HG03097 (cell line): Measurements from ENCODE around the gene LMBRD2.
"Not testable (repeated sequence)": the region's sequence is repeated elsewhere in the genome, so short reads cannot be mapped to it uniquely, and the experiment has no call there.

Experiments used
- ATAC-seq: cut with Tn5 transposase; IDR thresholded peaks from one replicate; pipeline ENCODE4 v1.9.1; 2021; ENCODE audit not compliant: unreplicated experiment, low FRiP score

The LMBRD2 gene

GRCh38 chr5:36151434-36152323 is at the start of gene LMBRD2, which contains the start of gene SKP2:
TSS of gene LMBRD2 (minus strand) at chr5:36151887. CDS start at chr5:36143349, 8,538 bp downstream.
TSS of gene SKP2 (plus strand) at chr5:36152111. CDS start at chr5:36152263, 152 bp downstream.
- ATAC-seq: peak; percentile 98

DNA sequence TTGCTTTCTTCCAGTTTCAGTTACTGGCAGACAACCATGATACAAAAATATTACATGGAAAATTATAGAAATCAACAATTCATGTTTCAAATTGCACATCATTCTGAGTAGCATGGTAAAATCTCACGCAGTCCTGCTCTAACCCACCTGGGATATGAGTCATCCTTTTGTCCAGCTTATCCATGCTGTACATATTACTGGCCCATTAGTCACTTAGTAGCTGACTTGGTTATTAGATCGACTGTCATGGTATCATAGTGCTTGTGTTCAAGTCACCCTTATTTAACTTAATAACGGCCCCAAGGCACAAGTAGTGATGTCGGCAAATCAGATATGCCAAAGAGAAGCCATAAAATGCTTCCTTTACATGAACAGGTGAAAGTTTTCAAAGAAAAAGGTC is 48.8 kb upstream of the LMBRD2 start:
- no peak for ATAC-seq

DNA sequence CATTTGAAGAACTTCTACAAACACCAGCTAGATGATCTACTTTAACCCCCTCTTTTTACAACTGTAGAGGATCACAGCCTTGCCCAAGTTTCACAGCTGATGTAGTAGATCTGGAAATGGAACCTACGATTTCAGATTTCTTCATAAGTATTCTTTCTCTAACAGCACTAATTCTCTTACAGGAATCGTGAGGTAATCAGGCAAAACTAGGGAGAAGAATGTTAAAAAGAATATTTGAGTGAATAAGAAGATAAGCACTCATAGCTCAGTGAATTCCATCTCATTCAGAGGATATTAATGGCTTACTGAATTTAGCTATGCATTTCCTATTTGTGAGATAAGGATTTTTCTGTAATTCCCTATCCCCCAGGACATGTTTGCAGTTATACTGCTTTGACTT is 47.9 kb upstream of the LMBRD2 start:
- no peak for ATAC-seq

DNA sequence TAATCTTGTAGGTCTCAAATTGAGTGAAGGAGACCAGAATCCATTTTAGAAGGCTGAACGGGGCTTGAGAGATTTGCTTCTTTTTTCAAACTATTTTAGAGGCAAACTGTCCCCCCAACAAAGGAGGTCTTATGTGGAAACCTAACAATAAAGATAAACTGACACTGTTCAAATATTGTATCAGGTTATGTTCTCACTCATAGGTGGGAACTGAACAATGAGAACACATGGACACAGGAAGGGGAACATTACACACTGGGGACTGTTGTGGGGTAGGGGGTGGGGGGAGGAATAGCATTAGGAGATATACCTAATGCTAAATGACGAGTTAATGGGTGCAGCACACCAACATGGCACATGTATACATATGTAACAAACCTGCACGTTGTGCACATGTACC is 47.1 kb upstream of the LMBRD2 start:
- not testable (repeated sequence) for ATAC-seq

DNA sequence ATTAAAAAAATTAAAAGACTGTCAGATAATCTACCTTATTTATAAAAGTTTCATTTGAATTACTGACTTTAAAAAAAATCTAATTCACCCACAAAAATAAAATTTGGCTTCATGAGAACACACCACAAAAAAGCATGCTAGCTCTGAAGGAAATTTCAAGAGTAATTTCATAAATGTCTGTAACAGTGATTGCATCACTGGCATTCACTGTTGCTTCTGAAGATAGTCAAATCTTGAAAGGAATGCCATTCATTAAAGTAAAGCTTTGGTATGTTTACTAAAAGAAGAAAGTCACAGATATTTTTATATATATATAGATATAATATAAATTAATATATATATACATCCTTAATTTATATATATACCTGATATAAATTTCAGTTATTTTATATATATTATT is 46.6 kb upstream of the LMBRD2 start:
- no peak for ATAC-seq

DNA sequence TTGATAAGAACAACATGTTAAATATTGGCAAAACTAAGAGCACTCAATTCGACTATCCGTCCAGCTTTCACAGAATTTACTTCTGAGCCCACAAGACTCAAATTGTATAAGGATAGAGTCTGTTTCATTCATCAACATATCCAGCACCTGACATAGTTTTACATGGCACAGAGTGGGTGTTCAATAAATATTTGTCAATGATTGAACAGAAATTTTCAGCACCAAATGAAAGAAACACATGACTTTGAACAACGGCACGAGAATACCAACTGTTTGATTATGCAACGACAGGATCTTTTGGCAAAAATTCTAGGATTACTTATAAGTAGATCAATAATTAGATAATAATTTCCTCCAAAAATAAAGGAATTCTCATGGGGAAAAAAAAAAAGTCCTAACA is 42.1 kb upstream of the LMBRD2 start:
- no peak for ATAC-seq

DNA sequence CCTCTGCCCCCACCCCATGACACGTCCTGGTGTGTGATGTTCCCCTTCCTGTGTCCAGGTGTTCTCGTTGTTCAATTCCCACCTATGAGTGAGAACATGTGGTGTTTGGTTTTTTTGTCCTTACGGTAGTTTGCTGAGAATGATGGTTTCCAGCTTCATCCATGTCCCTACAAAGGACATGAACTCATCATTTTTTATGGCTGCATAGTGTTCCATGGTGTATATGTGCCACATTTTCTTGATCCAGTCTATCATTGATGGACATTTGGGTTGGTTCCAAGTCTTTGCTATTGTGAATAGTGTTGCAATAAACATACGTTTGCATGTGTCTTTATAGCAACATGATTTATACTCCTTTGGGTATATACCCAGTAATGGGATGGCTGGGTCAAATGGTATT is 32.7 kb upstream of the LMBRD2 start:
- not testable (repeated sequence) for ATAC-seq

GRCh38 chr5:36181774-36182173 is 30.1 kb upstream of the LMBRD2 start:
- ATAC-seq: no peak

- no peak for ATAC-seq
Observed at GRCh38 chr5:36180556-36181350, 29.1 kb upstream of the LMBRD2 start.

- no peak for ATAC-seq
Observed at GRCh38 chr5:36179950-36180349, 28.3 kb upstream of the LMBRD2 start.

- no peak for ATAC-seq
Observed at GRCh38 chr5:36178524-36178890, 26.8 kb upstream of the LMBRD2 start.

GRCh38 chr5:36177715-36178523 is 26.2 kb upstream of the LMBRD2 start:
- ATAC-seq: no peak

DNA sequence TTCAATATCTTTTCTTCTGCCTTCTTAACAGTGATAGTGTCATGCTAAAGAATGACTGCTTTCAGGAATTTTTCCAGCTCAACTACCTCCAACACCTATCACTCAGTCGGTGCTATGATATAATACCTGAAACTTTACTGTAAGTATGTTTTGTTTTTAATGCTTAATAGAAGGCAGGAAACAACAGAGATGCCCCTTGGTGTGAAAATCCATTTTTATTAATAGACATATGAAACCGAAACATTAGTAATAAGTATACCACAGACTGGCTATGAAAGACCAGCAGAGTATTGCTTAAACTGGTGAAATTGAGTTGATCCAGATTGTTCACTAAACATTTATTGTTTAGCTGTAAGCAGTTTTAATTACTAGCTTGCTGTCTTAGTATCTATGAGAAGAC is 25.5 kb upstream of the LMBRD2 start:
- peak; percentile 95 for ATAC-seq

GRCh38 chr5:36175043-36175442 is 23.4 kb upstream of the LMBRD2 start:
- ATAC-seq: no peak

GRCh38 chr5:36174119-36174518 is 22.4 kb upstream of the LMBRD2 start:
- no peak for ATAC-seq

DNA sequence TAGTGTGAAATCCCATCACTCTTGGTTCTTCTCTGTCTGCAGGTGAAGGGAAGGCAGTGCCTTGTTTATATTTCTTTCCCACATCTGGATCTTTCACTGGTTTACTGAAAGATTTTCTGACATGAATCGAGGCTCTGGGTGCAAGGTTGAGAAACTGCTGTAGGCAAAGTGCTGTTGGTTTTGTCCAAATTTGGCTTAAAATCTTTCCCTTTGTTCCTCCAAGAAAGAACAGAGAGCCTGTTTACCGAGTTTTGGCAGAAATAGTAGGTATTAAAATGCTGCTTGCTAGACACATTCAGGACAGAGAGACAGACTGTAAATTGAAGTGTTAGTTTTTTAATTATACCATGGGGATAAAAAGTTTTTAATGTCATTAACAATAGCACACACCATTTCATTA is 21.7 kb upstream of the LMBRD2 start:
- no peak for ATAC-seq

DNA sequence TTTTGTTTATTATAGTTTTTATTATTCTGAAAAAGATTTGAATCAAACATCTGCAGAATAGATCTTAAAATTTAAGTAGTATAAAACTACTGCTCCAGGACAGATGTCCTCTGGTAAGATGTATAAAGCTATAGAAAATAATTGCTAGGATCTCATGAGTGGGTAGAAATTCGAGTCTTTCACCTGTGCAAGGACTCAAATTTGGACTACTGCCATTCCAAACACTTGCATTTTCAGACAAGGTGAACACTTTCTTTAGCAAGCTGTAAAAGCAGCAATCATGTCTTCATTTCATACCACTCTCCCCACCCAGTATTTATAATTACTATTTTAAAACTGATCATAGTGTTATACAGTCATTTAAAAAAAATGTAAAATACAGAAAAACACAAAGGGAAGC is 20.9 kb upstream of the LMBRD2 start:
- ATAC-seq: no peak

DNA sequence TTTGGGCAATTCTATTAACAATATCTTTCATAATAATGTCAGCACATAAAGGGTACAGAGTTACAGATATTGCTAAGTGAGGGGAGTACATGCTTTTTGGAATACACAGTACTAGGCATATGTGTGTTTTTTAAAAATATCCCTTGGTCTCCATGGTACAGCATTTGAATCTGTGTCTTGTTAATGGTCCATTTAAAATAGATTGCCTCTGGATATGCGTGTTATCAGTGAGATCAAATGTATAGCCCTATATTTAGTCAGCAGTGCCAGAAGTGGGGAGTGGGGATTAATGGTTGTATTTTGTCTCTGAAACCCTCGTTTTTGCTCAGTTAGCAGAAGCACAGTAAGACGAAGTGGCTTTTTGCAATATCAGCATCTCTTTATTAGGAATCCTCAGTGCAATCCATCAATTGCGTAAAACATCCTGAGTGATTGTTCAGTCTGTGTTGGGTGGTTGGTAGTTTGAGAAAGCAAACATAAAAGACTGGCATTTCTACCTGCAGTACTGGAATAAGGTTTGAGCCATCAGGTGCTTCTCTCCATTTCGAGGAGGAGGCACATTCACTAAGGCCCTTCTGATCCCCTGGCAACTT is 19.2 kb upstream of the LMBRD2 start:
- no peak for ATAC-seq

- ATAC-seq: no peak
Observed at GRCh38 chr5:36168737-36169136, 17.1 kb upstream of the LMBRD2 start.

- no peak for ATAC-seq
Observed at GRCh38 chr5:36164461-36164860, 12.8 kb upstream of the LMBRD2 start.
